Kidney (tissue), 22 donors: ENCODE data around the gene GARRE1. TPM values are rescaled to one million over a fixed set of nuclear protein-coding genes. Genes with fewer than 3 reads are reported as not detected.
"Not testable (repeated sequence)": the region's sequence is repeated elsewhere in the genome, so short reads cannot be mapped to it uniquely, and the experiment has no call there.

Experiments
- DNase-seq, 5 donors: peaks; one replicate each; pipeline ENCODE4 v3.0.0-alpha.2; 2013 to 2020
- FAIRE-seq: peaks from 2 replicates; lab custom pipeline; 2012; peaks lifted over from hg19 to GRCh38; lab: Jason Lieb, UNC
- H3K27ac ChIP-seq, 2 donors: one replicate each; pipeline ENCODE4 v1.7.0; 2013; ENCODE audit warnings: low read depth in 2 of 2, low read length in 2 of 2, inconsistent platforms in 1 of 2
- H3K27me3 ChIP-seq: one replicate; pipeline ENCODE4 v1.7.1; 2013; ENCODE audit warnings: low read length, inconsistent platforms; ENCODE audit not compliant: control insufficient read depth, insufficient read depth
- H3K36me3 ChIP-seq, 3 donors: one replicate each; pipeline versions ENCODE4 v1.7.0 to v1.7.1; 2013; ENCODE audit warnings: low read length in 3 of 3, control low read depth in 1 of 3, inconsistent platforms in 1 of 3; ENCODE audit not compliant: insufficient read depth in 3 of 3, control insufficient read depth in 2 of 3
- H3K4me1 ChIP-seq, 3 donors: one replicate each; pipeline versions ENCODE4 v1.7.0 to v1.7.1; 2013; ENCODE audit warnings: low read length in 3 of 3, inconsistent platforms in 1 of 3, low read depth in 1 of 3; ENCODE audit not compliant: control insufficient read depth in 2 of 3, insufficient read depth in 2 of 3
- H3K4me3 ChIP-seq, 3 donors: one replicate each; pipeline versions ENCODE4 v1.7.0 to v1.8.1; 2013; ENCODE audit warnings: low read length in 3 of 3, control low read depth in 1 of 3, inconsistent platforms in 1 of 3
- H3K9ac ChIP-seq, 3 donors: one replicate each; pipeline versions ENCODE4 v1.7.0 to v1.7.1; 2013; ENCODE audit warnings: low read length in 3 of 3, control low read depth in 1 of 3, inconsistent platforms in 1 of 3
- H3K9me3 ChIP-seq, 3 donors: one replicate each; pipeline versions ENCODE4 v1.7.0 to v1.7.1; 2013; ENCODE audit warnings: low read length in 3 of 3, control low read depth in 1 of 3, inconsistent platforms in 1 of 3; ENCODE audit not compliant: control insufficient read depth in 2 of 3, insufficient read depth in 1 of 3
- CTCF ChIP-seq: IDR thresholded peaks from 3 replicates; pipeline ENCODE4 v1.5.1; 2012; ENCODE audit warnings: mild to moderate bottlenecking, moderate library complexity, borderline replicate concordance; ENCODE audit not compliant: insufficient read depth; ENCODE audit errors: extremely low read depth
- intact Hi-C: fragments of 100-400 bp; cut with DNase I; formaldehyde crosslinking; loops from one replicate; pipeline ENCODE4 v1.11.1; 2022
- long read RNA-seq, 10 donors: library from polyadenylated mRNA in 1 of 10; unstranded in 1 of 10; transcript quantifications; one replicate each; pipeline ENCODE4 v2.0.0 and lab custom pipeline, GENCODE V29; 2021 to 2026
- polyA plus RNA-seq: library from polyadenylated mRNA; stranded (reverse); fragments of 350-450 nt; fragmentation: Illumina TruSeq; extraction: RNeasy Lipid Tissue Mini Kit (QIAGEN cat#74804); gene quantifications from one replicate; pipeline ENCODE4 v1.2.3, GENCODE V29; 2014; ENCODE audit warnings: low read depth, low replicate concordance; ENCODE audit not compliant: insufficient read depth
- total RNA-seq: library from RNA; stranded (reverse); fragmentation: NEBNext Ultra II Directional; extraction: Animal tissue kit (Norgen Biotek cat#: 25700); gene quantifications from one replicate; pipeline ENCODE4 v1.2.1, GENCODE V29; 2021
- donor health status: control.
- donor health status: control.
- donor health status: control.
- donor health status: control.
- donor health status: control.
- donor health status: DM: yes; HTN: yes; CAD: no.
- donor health status: Normal renal cell carcinoma (clear cell type).

Gene GARRE1, protein sequence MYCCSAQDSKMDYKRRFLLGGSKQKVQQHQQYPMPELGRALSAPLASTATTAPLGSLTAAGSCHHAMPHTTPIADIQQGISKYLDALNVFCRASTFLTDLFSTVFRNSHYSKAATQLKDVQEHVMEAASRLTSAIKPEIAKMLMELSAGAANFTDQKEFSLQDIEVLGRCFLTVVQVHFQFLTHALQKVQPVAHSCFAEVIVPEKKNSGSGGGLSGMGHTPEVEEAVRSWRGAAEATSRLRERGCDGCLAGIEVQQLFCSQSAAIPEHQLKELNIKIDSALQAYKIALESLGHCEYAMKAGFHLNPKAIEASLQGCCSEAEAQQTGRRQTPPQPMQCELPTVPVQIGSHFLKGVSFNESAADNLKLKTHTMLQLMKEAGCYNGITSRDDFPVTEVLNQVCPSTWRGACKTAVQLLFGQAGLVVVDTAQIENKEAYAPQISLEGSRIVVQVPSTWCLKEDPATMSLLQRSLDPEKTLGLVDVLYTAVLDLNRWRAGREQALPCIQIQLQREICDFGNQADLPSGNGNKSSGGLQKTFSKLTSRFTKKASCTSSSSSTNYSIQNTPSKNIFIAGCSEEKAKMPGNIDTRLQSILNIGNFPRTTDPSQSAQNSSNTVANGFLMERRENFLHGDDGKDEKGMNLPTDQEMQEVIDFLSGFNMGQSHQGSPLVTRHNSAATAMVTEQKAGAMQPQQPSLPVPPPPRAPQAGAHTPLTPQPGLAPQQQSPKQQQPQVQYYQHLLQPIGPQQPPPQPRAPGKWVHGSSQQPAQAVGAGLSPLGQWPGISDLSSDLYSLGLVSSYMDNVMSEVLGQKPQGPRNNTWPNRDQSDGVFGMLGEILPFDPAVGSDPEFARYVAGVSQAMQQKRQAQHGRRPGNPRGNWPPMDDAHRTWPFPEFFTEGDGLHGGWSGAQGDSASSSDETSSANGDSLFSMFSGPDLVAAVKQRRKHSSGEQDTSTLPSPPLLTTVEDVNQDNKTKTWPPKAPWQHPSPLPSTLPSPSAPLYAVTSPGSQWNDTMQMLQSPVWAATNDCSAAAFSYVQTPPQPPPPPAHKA (N-terminal part only)
- total RNA-seq (37.7 TPM), polyA plus RNA-seq (5.5 TPM)
- long read RNA-seq, donor 1, full-length matches to known transcripts: 6 of 38 reads
- long read RNA-seq, donor 1, partial matches to known transcripts: 32 of 38 reads
- long read RNA-seq, donor 1, other reads (novel, unspliced or antisense): 0 of 38 reads
- long read RNA-seq, donor 2, partial matches to known transcripts: 20 of 22 reads
- long read RNA-seq, donor 2, other reads (novel, unspliced or antisense): 0 of 22 reads
- long read RNA-seq, donor 3, partial matches to known transcripts: 18 of 23 reads
- long read RNA-seq, donor 3, other reads (novel, unspliced or antisense): 0 of 23 reads
- long read RNA-seq, donor 4, full-length matches to known transcripts: 4 of 38 reads
- long read RNA-seq, donor 4, partial matches to known transcripts: 34 of 38 reads
- long read RNA-seq, donor 4, other reads (novel, unspliced or antisense): 0 of 38 reads
- long read RNA-seq, donor 5, partial matches to known transcripts: 0 of 2 reads
- long read RNA-seq, donor 5, other reads (novel, unspliced or antisense): 0 of 2 reads
- long read RNA-seq, donor 6, partial matches to known transcripts: 0 of 4 reads
- long read RNA-seq, donor 6, other reads (novel, unspliced or antisense): 0 of 4 reads
- long read RNA-seq, donor 7, partial matches to known transcripts: 13 of 28 reads
- long read RNA-seq, donor 7, other reads (novel, unspliced or antisense): 11 of 28 reads
- long read RNA-seq, donor 8, partial matches to known transcripts: 28 of 29 reads
- long read RNA-seq, donor 8, other reads (novel, unspliced or antisense): 0 of 29 reads
- long read RNA-seq, donor 9, partial matches to known transcripts: 13 of 14 reads
- long read RNA-seq, donor 9, other reads (novel, unspliced or antisense): 0 of 14 reads
- long read RNA-seq, donor 10, full-length matches to known transcripts: 5 of 26 reads
- long read RNA-seq, donor 10, partial matches to known transcripts: 21 of 26 reads
- long read RNA-seq, donor 10, other reads (novel, unspliced or antisense): 0 of 26 reads

- Histone ChIP-seq H3K9ac (peak within 1 kb of the TSS; percentile 79 to 91 (median 85)), H3K36me3 (no peaks in the 10 kb centered on the region), H3K9me3 (no peaks in the 10 kb centered on the region), H3K4me3 (peak within 1 kb of the TSS; percentile 85 to 96 (median 91)), H3K27me3 (no peaks in the 10 kb centered on the region), H3K4me1 (peaks cover 0 to 6% (median 5%) of the 10 kb centered on the region in 3 donors), H3K27ac (peak within 1 kb of the TSS; percentile 92 to 93)
- intact Hi-C loops: no loop called here
- peak; percentile 90 to 96 (median 94) for DNase-seq
- no peak for FAIRE-seq
- no peak for TF ChIP-seq CTCF
Observed at GRCh38 chr19:34254046-34254697, at the start of gene GARRE1. TSS of gene GARRE1 (plus strand) at chr19:34254554. CDS start at chr19:34300474, 45,920 bp downstream.

- H3K4me1 ChIP-seq, H3K9ac ChIP-seq, H3K27me3 ChIP-seq, H3K27ac ChIP-seq, H3K4me3 ChIP-seq, FAIRE-seq, DNase-seq, intact Hi-C loops, H3K9me3 ChIP-seq: not testable (repeated sequence)
- H3K36me3 ChIP-seq: peaks cover 3 to 10% (median 3%) of the 10 kb centered on the region in 3 donors
Observed at GRCh38 chr19:34205324-34205723, 49.0 kb upstream of the GARRE1 start.

- H3K4me1 ChIP-seq: no peaks in the 10 kb centered on the region
Observed at GRCh38 chr19:34208291-34208884, 46.0 kb upstream of the GARRE1 start.

More at GRCh38 chr19:34208291-34208884, 46.0 kb upstream of the GARRE1 start:
- no peak overlapping the region for H3K27ac ChIP-seq
- H3K9me3 ChIP-seq: no peaks in the 10 kb centered on the region
- H3K4me3 ChIP-seq: no peak overlapping the region
- no peak for TF ChIP-seq CTCF
- intact Hi-C loops: no loop called here
- DNase-seq: no peak
- peaks cover 3 to 31% (median 7%) of the 10 kb centered on the region in 3 donors for H3K36me3 ChIP-seq
- H3K27me3 ChIP-seq: no peaks in the 10 kb centered on the region
- FAIRE-seq: no peak
- no peak overlapping the region for H3K9ac ChIP-seq
